ENCODE measurements around the gene SLC7A14.
A peak's percentile ranks its signal among the peaks of the same experiment; 100 is the strongest.

SLC7A14 gene

DNA sequence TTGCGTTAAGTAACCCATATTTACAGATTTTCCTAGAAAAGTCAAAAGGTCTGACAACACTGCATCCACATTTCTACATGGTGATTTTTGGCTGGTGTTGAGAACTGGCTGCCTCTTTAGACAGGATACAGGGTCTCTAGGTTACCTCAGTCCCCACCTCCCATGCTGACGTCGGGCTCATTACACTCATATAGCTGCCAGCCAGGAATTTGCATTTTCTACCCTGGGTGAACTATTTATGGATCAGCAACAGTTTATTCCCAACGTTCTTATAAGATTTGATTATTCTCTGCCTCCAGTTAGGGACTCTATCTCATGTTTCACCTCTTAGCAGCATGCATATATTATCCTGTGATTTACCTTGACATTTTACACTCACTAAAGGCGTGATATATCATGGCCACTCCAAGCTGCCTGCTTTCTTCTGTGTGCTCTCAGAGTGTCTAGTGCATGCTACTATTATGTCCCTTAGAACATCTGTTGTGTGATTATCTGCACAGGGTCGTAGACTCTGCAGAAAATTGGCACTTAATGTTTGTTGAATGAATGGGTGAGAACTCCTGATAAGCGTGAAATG lies 118.2 kb downstream of the SLC7A14 start:
- no peak for DNase-seq

DNA sequence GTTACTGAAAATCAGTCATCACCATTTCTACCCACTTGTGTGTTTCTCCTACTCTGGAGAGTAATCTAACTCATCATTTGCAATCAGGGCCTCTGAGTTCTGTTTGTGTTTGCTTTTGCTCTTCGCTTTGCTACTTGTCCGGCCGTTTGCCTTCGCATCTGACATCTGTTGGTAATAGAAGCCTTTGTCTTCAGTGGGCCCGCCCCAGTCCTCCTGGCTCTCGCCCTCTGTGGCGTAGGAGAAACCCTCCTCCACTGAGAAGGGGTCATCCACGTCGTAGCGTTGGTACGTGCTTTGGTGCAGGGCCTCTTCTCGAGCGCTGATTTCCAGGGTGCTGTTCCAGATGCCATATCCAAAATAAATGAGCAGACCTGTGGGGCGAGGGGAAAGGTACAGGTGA lies 118.9 kb downstream of the SLC7A14 start:
- DNase-seq: peak; percentile 86

DNA sequence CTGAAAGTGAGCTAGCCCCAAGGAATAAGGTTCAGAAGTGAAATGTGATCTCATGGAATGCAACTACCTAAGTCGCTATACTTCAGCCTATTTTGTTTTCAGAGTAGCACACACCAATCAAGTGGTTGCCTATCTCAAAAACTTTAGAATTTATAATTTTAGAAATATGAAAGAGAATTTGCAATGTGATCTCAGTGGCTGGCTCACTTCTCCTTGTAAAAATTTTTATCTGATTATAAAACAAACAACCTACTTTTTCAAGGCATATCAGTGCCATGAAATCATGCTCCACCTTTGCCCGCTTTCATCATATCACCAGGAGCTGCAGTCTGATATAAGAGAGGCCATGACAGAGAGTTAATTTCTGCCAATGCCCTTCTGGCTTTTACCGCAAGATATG lies 119.9 kb downstream of the SLC7A14 start:
- DNase-seq: no peak

GRCh38 chr3:170463011-170463410 lies 122.9 kb downstream of the SLC7A14 start:
- DNase-seq: no peak

DNA sequence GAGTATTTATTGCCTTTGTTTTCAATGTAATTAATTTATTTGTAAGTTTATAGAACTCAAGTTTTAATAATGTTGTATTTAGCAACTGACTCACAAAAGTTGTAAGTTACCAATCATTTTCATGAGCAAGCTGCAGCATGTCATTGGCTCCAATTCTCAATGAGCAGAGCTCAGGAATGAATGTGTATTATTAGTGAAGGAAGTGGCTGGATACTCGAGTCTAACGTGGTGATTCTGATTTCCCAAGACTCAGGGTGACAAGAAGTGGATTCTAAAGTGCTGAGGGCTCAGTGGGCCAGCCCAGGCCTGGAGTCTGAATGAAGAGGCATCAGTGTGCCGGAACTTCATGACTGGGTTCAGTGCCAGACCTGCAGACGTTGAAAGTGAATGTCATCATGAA lies 127.6 kb downstream of the SLC7A14 start:
- DNase-seq: no peak

GRCh38 chr3:170454509-170454908 lies 131.4 kb downstream of the SLC7A14 start:
- DNase-seq: no peak

DNA sequence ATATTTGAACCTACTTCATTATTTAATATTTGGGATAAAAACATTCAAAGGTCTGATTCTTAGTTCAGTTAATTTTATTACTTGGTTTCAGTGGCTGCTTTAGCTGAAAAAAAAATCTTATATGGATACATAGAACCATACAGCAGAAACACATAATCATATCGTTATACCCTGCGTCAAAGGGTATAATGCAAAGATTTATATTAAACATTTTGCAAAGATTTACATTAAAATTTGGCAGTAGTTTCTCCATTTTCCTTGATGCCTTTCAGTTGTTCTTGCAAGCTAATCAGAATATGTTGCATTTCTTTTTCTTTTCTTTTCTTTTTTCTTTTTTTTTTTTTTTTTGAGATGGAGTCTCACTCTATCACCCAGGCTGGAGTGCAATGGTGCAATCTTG lies 135.8 kb downstream of the SLC7A14 start:
- DNase-seq: no peak

- DNase-seq: no peak
Observed at GRCh38 chr3:170448584-170448983, 137.3 kb downstream of the SLC7A14 start.

DNA sequence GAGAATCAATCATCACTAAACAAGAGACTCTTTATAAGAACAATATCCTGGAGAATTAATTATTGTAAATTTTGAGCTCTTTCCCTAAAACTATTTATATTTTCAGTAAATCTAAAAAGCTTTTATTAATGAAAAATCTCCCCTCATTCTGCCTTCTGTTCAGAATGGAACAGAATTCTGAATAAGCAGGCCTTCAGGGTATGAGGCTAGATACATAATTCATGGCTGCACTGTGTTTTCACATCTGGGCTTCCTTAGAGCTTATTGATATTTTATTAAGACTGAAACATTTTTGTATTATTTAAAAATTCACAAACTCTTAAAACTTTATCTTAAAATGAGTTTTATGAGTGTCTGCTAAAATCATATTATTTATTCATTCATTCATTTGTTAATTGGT lies 142.4 kb downstream of the SLC7A14 start:
- no peak for DNase-seq

GRCh38 chr3:170442947-170443346 lies 142.9 kb downstream of the SLC7A14 start:
- no peak for DNase-seq

DNA sequence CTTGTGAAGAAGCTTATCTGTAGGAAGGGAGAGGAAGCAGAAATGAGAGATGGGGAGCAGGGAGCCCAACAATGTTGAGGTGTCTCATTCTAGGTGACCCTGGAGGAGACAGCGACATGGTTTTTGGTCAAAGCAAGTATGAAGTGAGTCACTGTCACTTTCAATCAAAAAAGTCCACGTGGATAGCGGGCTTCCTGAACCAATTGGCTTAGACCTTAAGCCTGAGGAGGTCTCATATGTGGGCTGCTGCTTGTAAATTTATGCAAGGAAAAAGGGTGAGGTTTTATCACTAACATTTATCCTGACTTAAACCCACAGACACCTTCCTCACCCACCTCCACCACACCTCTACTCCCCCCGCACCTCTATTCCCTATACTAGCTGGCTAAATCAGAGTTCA lies 144.5 kb downstream of the SLC7A14 start:
- no peak for DNase-seq

DNA sequence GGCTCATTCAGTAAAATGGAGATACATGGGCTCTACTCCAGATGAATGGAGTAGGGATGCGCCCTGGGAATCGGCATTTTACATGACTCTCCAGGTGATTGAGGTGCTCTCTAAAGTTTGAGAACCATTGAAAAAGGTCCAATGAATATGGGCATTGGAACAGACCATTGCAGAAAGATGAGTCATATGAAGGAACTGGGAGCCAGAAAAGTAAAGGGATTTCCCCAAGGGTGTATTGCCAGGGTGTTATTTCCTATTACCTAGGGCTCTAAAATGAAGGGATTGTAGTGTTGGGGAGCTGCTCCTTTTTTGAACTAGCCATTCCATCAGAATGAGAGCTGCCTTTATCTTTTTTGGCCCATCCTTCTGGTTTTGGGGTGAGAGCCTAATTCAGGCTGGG lies 145.5 kb downstream of the SLC7A14 start:
- DNase-seq: no peak

GRCh38 chr3:170438836-170439235 lies 147.0 kb downstream of the SLC7A14 start:
- DNase-seq: no peak

DNA sequence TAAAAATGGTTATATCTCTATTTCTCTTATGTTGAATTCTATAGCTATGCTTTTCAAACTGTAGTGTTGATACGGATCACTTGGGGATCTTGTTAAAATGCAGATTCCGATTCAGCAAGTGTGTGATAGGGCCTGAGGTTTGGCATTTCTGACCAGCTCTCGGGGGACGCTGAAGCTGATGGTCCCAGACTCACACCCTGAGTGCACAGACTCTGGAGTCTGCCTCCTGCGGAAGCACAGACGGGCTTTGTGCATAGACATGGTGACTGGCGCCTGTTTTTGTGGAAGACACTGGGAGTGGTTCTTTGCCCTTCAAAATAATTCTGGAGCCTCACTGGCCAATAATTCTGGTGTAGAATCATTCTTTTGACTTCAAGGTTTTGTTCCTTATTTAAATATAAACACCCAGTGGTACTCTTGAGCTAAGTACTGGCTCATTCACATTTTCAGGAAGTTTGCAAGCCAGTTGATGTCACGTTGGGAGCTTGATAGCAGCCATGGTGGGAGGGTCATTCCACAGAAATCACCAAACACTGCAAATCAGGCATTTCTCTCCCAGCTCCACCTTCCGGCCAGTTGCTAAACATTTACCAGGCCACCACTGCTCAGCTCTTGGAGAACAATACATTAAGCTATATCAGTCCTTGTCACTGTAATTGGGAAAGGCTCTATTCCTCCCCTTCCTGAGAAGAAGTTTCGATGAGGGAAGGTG lies 148.0 kb downstream of the SLC7A14 start:
- no peak for DNase-seq

- DNase-seq: no peak
Observed at GRCh38 chr3:170437176-170437575, 148.7 kb downstream of the SLC7A14 start.

- no peak for DNase-seq
Observed at GRCh38 chr3:170436697-170437096, 149.2 kb downstream of the SLC7A14 start.

DNA sequence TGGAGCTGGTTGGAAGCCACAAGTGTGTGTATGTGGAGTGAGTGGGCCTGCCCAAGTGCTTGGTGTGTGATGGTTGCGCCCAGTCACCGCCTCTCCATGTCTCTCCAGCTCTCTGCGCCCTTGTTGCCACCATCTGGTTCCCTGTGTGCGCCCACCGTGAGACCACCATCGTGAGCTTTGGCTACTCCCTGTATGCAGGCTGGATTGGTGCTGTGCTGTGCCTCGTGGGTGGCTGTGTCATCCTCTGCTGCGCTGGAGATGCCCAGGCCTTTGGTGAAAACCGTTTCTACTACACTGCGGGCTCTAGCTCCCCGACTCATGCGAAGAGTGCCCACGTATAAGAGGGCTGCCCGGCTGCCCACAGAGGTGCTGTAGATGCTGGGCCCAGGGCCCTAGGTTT lies 153.5 kb downstream of the SLC7A14 start:
- no peak for DNase-seq

DNA sequence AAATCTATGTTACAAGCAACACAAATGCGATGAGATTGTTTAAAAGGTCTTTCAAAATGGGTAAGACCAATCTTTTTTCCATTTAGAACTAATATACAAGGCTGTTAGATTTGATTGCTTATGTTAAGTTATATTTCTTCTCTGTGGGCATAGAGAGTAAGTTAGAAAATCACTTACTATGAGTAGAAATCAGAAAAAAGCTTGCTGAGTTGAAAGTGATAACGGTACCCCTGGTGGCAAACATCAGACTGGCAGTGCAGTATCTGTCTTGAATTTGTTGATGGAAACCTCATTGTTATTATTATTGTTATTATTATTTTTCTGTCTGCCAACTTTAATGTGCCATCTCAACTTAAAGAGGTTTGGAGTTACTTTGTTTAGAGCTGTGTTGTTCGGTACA lies 154.8 kb downstream of the SLC7A14 start:
- DNase-seq: no peak

DNA sequence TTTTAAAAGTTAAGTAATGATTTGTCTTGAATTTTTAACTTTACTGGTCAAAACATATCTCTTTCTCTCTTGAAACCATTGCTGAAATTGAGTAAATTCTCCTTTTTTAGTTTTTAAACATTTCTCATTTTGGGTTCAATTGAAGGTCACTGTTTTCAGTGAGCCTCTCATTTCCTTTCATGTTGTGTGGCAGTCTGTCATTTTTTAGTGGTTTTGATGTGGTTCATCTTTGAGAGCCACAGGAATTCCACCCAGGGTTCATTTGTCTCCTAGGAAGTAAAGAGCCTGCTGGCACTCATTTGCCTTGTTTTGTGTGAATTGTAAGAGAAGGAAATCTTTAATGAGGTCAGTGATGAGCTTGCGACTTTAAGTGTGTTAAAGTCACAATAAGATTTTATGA lies 156.8 kb downstream of the SLC7A14 start:
- no peak for DNase-seq

DNA sequence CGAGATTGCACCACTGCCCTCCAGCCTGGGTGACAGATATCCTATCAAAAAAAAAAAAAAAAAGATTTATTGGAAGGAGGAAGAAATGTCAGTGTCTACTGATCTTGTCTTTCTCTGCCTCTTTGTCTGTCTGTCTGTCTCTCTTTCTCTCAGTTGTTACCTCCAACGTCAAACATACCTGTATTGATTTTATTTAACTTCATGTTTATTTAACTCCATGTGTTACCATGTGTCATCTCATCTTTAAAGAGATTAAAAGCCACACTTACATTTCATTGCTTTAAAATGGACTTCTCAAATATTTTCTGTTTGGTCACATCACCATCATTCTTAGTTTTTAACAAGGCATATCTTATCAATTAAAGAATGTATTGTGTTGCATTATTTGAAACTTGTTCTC lies 157.8 kb downstream of the SLC7A14 start:
- DNase-seq: no peak

DNA sequence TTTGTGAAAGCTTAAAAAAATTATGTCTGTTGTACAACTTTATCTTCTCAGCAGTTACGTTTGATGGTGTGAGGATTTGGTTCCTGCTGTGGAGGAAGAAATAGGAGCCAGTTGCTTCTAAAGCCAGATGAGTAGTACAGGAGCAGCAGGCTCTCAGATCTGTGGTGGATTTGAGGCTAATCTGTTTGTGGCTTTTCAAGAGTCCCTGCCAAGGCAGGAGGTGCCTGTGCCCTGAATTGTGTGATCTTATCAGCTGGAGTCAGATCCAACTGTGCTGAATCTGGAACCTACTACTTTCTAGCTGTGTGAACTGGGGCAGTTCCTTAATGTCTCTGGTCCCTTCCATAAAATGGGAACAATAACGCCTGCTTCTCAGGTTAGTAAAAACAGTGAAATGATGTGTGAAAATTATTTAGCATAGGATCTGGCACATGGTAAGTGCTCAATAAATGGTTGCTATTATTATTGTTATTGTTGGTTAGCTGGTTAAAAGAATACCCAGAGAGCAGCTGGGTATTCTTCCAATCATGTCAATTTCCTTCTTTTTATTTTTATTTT lies 159.6 kb downstream of the SLC7A14 start:
- DNase-seq: no peak

DNA sequence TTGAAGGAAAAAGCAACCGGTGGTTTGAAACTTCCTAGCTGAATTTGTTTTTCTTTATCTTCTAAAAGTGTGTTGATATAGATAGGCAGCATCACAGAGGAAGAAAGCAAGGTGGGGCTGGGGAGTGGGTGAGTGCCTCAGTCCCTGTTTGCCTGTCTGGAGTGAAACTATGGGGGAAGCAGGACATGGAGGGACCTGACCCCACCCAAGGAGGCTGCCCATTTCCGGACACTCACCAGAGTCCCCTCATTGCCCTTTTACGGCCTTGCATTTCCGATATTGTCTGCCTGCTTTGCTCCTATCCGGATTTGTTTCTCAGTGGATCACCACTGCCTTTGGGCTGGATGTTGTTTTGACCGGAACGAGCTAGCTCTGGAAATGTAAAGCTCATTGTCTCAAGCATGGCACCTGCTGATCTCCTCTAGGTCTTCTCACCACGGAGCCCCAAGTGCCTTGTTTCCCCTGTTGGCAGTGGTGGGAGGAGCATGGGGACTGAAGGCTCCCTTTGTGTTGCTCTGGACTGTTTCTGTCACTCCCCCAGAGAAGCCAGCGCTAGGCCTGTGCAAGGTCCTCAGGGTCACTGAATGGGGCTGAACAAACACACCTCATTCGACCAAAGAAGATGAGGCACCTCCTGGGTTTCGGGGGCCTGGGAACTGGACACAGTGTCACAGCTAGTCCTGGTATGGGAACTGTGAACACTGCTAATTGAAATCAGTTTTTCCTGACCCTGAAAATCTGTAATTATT lies 160.2 kb downstream of the SLC7A14 start:
- DNase-seq: peak; percentile 32

DNA sequence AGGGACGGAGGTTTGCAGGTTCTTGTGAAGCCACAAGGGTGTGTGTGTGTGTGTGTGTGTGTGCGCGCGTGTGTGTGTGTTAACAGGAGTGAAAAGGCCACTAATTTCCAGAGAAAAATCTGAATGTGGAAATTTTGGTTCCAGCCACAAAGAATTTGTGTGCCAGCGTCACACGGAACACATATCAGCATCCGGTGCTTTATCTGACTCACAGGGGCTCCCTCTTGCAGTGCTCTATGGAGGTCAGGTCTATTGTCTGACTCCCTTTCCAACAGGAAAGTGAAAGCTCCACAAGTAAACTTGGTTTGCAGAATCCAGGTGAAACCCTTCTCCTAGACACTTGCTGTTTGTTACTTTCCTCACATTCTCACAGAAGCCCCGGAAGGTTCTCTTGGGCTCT lies 161.0 kb downstream of the SLC7A14 start:
- DNase-seq: no peak

DNA sequence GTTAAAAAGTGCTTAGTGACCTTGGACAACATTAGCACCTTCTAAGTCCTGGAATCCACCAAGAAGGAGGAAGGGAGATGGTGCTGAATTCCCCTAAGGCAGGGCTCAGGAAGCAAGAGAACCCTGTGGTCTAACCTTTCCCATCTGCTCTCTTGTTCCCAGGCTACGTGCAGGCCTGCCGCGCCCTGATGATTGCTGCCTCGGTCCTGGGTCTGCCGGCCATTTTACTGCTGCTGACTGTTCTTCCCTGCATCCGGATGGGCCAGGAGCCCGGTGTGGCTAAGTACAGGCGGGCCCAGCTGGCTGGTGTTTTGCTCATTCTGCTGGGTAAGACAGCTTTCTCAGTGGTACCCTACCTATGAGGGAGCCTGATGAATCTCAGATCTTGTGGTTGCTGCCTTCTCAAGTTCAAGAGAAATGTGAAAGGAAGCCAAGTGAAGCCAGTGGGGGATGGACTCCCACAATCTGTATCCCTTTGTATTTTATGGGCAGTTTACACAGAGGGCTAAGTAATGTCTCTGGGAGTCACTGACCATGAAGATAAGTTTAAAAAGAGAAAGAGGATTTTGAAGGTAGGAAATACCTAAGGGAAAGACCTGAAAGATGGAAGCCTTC lies 162.8 kb downstream of the SLC7A14 start:
- DNase-seq: no peak

All from NCI-H510A (cell line).